ENCODE results near the gene TMEM220.

DNA sequence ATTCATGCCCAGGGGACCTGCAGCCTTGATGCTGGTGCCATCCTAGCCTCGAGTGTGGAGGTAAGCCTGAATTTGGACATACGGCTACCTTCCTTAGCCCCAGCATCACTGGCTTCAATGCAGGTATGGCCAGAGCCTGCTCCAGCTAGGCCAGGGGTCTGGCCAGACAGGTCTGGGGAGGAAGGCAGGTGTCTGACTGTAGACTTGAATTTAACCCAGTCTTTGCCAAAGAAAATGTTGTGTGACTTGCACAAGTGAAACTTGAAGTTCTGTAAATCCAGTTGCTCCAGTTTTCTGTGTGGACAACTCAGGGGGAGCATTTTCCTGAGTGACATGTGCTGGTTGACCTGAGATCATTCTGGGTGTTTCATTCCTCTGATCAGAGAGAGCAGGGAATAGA lies 41.3 kb upstream of the TMEM220 start:
- TF ChIP-seq, protein P1, sequence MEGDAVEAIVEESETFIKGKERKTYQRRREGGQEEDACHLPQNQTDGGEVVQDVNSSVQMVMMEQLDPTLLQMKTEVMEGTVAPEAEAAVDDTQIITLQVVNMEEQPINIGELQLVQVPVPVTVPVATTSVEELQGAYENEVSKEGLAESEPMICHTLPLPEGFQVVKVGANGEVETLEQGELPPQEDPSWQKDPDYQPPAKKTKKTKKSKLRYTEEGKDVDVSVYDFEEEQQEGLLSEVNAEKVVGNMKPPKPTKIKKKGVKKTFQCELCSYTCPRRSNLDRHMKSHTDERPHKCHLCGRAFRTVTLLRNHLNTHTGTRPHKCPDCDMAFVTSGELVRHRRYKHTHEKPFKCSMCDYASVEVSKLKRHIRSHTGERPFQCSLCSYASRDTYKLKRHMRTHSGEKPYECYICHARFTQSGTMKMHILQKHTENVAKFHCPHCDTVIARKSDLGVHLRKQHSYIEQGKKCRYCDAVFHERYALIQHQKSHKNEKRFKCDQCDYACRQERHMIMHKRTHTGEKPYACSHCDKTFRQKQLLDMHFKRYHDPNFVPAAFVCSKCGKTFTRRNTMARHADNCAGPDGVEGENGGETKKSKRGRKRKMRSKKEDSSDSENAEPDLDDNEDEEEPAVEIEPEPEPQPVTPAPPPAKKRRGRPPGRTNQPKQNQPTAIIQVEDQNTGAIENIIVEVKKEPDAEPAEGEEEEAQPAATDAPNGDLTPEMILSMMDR (conservative IDR thresholded peaks at IDR 0.05; ENCODE audit: low read depth, low read length): no peak
- TF ChIP-seq EZH2 (IDR thresholded peaks at IDR 0.05; ENCODE audit: low read length, unreplicated experiment): no peak
